Activated T-helper 1 cell treated with anti-CD3 and anti-CD28 coated beads, Interleukin-12 subunit alpha, Interleukin-12 subunit beta, Interleukin-2, Interleukin-4 antibody, amounts not matched to agents 30 ng/mL and 10 ng/mL and 1 ng/mL, durations not matched to agents 14 hours and 24 hours and 36 hours (primary cell): Measurements from ENCODE around the gene TPD52L2. TPM values are rescaled to one million over a fixed set of nuclear protein-coding genes. Genes with fewer than 3 reads are reported as not detected.
"Not testable (repeated sequence)": the region's sequence is repeated elsewhere in the genome, so short reads cannot be mapped to it uniquely, and the experiment has no call there.

Source experiments
- DNase-seq: peaks from one replicate; pipeline ENCODE4 v3.0.0; 2021; ENCODE audit warnings: low spot score
- H3K27ac Mint-ChIP-seq: one replicate; pipeline ENCODE4 v1.8.0; 2021; ENCODE audit warnings: mild to moderate bottlenecking, mixed read lengths
- H3K27me3 Mint-ChIP-seq: one replicate; pipeline ENCODE4 v1.8.0; 2022; ENCODE audit warnings: mild to moderate bottlenecking, moderate library complexity, mixed read lengths; ENCODE audit not compliant: insufficient read depth
- H3K36me3 Mint-ChIP-seq: one replicate; pipeline ENCODE4 v1.8.0; 2021; ENCODE audit warnings: low read depth, mixed read lengths
- H3K4me1 Mint-ChIP-seq: one replicate; pipeline ENCODE4 v1.8.0; 2021; ENCODE audit warnings: low read depth, mixed read lengths
- H3K4me3 Mint-ChIP-seq: one replicate; pipeline ENCODE4 v1.8.0; 2021; ENCODE audit warnings: mild to moderate bottlenecking, moderate library complexity, mixed read lengths
- H3K9me3 Mint-ChIP-seq: one replicate; pipeline ENCODE4 v1.8.0; 2021; ENCODE audit warnings: mixed read lengths
- intact Hi-C: fragments of 100-400 bp; cut with micrococcal nuclease; formaldehyde crosslinking; loops from one replicate; pipeline ENCODE4 v1.15.1; 2024
- total RNA-seq: library from RNA; stranded (reverse); gene quantifications from 2 replicates; pipeline ENCODE4 v1.2.3, GENCODE V29; 2022

Gene TPD52L2
- total RNA-seq, 1 donor from 2014 or later, result 65.9 TPM

DNA sequence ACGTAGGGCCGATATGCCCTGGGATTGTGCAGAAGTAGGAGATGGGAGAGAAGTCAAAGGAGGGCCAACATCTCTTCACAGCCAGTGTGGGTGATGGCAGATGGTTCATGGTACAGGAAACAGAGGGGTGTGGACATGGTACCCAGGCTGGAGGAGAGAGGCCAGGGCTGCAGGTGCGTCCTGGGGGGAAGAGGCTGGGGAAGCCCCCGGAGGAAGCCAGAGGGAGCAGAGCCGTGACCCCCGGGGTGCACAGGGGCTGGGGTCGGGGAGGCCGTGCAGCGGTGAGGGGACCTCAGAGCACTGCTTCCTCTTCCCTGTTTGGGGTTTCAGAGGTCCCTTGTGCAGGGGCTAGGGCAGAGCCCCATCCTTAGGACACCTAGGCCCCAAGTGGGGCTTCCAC lies 22.8 kb upstream of the TPD52L2 start:
- DNase-seq, result no peak
- intact Hi-C loops, result no loop called here
- no peak overlapping the region for H3K27ac Mint-ChIP-seq
- H3K9me3 Mint-ChIP-seq, result no peaks in the 10 kb centered on the region
- H3K4me3 Mint-ChIP-seq, result no peak overlapping the region
- peaks cover 34% of the 10 kb centered on the region for H3K27me3 Mint-ChIP-seq
- peaks cover 4% of the 10 kb centered on the region for H3K4me1 Mint-ChIP-seq
- H3K36me3 Mint-ChIP-seq, result no peaks in the 10 kb centered on the region

DNA sequence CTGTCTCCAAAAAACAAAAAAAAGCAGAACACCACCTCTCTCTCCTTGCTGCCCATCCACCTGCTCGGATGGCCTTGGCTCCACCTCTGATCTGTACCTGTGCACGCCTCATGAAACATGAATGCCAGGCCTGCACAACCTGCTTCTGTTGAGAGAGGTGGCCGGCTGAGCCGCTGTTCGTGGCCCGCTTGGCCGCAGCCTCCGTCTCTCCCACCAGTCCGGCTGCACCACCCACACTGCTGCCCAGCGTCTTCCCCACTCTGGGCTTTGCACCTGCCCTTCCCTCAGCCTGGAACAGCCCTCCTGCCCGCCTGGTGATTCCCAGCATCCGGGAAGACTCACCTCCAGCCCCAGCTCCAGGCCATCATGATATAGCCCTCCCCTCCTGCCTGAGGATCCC lies 21.8 kb upstream of the TPD52L2 start:
- Mint-ChIP-seq H3K9me3 (no peaks in the 10 kb centered on the region), H3K36me3 (no peaks in the 10 kb centered on the region), H3K4me1 (peaks cover 4% of the 10 kb centered on the region), H3K27me3 (peaks cover 31% of the 10 kb centered on the region), H3K4me3 (no peak overlapping the region), H3K27ac (no peak overlapping the region)
- DNase-seq, result no peak
- intact Hi-C loops, result no loop called here

DNA sequence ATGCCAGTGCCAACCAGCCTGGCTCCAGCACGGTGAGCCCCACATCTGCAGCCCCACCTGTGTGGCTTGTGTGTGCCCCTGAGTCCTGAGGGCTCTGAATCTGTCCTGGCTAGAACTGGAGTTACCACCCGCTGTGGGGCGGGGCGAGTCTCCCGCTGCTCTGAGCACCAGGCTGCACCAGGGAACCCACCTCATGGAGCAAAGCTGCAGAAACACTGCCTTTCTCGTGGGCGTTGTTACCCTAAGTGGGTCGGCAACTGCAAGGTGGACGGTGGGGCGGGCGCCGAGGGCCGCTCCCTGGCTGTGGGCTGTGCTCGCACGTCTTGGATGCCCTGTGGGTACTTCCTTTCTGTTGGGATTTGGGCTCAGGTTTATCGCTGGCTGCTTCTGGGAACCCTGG lies 21.3 kb upstream of the TPD52L2 start:
- H3K36me3 Mint-ChIP-seq, result no peaks in the 10 kb centered on the region
- no peak overlapping the region for H3K4me3 Mint-ChIP-seq
- DNase-seq, result no peak
- H3K4me1 Mint-ChIP-seq, result peaks cover 4% of the 10 kb centered on the region
- H3K27me3 Mint-ChIP-seq, result peaks cover 31% of the 10 kb centered on the region
- H3K9me3 Mint-ChIP-seq, result no peaks in the 10 kb centered on the region
- no peak overlapping the region for H3K27ac Mint-ChIP-seq
- intact Hi-C loops, result no loop called here

DNA sequence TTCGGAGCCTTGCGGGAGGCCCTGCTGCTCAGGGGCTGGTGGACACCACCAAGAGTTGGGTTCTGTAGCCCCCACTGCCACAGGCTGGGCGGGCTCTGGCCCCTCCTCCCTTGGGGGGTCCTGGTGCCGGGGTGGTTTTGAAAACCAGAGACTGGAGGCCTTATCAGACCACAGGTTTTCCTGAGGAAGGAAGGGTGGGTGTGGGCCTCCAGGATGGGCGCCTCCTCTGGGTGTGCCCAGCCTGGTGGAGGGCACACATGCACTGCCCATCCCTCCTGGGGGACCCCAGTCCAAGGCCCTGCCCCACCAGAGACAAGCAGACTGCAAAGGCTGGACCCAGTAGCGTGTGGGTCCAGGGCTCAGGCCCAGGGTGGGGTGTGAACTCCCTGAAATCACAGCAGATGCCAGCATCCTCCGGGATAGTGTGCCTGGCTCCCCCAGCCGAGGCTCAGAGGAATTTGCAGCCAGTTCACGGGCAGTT lies 20.5 kb upstream of the TPD52L2 start:
- Mint-ChIP-seq H3K4me3 (no peak overlapping the region), H3K27ac (no peak overlapping the region), H3K9me3 (no peaks in the 10 kb centered on the region), H3K36me3 (no peaks in the 10 kb centered on the region), H3K4me1 (peaks cover 4% of the 10 kb centered on the region), H3K27me3 (peaks cover 31% of the 10 kb centered on the region)
- no peak for DNase-seq
- intact Hi-C loops, result no loop called here

DNA sequence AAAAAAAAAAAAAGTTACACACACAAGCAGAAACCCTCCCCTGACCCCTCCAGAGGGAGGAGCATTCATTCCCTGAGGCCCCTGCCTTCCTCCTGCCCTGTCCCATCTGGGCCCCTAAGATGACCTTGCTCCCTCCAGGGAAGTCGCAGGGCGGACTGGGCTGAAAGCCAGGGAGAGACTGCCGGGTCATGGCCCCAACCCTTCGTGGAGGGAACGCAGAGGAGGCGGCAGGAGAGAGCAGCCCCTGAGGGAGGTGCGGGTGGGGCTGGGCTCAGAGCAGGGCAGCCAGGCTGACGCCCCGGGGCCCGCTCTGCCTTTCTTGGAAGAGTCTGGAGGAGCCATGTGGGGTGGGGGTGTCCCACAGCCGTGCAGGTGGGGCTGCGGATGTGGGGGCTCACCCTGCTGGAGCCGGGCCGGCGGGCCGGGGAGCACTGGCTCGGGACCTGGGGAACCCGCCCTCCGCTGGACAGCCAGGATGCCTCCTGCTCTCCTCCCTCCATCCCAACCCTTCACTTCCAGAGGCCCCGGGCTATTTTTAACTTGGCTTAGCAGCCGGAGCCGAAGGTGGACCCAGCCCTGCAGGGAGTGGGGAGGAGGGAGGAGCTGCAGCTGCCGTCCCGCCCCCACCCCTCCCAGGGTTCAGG lies 18.8 kb upstream of the TPD52L2 start:
- Mint-ChIP-seq H3K9me3 (no peaks in the 10 kb centered on the region), H3K4me3 (no peak overlapping the region), H3K4me1 (peaks cover 13% of the 10 kb centered on the region), H3K27ac (no peak overlapping the region), H3K27me3 (peaks cover 35% of the 10 kb centered on the region), H3K36me3 (no peaks in the 10 kb centered on the region)
- intact Hi-C loops, result no loop called here
- DNase-seq, result no peak

DNA sequence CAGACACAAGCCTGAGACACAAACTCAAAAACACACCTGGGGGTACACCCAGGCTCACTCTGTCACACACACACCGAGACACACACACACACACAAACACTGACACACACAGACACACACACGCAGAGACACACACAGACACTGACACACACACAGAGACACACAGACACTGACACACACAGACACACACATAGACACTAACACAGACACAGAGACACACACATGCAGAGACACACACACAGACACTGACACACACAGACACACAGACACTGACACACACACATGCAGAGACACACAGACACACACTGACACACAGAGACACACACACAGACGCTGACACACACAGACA lies 18.2 kb upstream of the TPD52L2 start:
- Mint-ChIP-seq H3K36me3 (no peaks in the 10 kb centered on the region), H3K9me3 (no peaks in the 10 kb centered on the region), H3K27ac (no peak overlapping the region), H3K4me3 (no peak overlapping the region), H3K4me1 (peaks cover 14% of the 10 kb centered on the region), H3K27me3 (peaks cover 31% of the 10 kb centered on the region)
- DNase-seq, result no peak
- intact Hi-C loops, result no loop called here

DNA sequence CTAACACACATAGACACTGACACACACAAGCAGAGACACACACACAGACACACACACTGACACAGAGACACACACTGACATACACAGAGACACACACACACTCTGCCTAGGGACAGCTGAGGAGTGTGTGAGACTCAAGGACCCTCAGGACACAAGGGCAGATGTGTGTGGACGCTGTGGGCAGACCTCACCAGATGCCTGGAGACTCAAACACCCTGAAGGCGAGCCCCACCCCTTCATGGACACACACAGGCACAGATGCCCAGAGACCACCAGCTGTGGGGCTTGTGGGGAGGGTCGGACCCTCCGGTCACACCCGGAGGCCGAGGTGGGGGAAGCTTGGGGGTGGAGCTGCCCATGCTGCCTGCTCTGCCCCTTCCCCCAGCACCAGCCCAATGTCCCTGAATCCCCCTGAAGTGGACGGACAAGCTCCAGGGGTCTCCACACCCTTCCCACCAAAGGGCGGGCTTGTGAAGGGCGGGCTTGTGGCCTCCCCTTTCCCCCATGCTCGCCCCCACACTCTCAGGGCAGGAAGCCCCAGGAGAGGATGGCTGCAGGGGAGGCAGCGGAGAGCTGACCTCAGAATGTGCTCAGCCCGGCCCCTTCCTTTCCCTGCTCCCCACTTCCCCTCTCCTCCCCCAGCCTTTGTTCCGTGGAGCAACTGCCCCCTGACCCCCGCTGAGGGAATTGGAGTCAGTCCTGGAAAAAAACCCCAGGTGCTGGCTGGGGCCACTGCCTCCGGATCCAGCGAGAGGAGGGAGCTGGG lies 17.6 kb upstream of the TPD52L2 start:
- DNase-seq, result no peak
- Mint-ChIP-seq H3K4me1 (peaks cover 10% of the 10 kb centered on the region), H3K9me3 (no peaks in the 10 kb centered on the region), H3K27me3 (peaks cover 31% of the 10 kb centered on the region), H3K27ac (no peak overlapping the region), H3K4me3 (no peak overlapping the region), H3K36me3 (no peaks in the 10 kb centered on the region)
- intact Hi-C loops, result no loop called here

DNA sequence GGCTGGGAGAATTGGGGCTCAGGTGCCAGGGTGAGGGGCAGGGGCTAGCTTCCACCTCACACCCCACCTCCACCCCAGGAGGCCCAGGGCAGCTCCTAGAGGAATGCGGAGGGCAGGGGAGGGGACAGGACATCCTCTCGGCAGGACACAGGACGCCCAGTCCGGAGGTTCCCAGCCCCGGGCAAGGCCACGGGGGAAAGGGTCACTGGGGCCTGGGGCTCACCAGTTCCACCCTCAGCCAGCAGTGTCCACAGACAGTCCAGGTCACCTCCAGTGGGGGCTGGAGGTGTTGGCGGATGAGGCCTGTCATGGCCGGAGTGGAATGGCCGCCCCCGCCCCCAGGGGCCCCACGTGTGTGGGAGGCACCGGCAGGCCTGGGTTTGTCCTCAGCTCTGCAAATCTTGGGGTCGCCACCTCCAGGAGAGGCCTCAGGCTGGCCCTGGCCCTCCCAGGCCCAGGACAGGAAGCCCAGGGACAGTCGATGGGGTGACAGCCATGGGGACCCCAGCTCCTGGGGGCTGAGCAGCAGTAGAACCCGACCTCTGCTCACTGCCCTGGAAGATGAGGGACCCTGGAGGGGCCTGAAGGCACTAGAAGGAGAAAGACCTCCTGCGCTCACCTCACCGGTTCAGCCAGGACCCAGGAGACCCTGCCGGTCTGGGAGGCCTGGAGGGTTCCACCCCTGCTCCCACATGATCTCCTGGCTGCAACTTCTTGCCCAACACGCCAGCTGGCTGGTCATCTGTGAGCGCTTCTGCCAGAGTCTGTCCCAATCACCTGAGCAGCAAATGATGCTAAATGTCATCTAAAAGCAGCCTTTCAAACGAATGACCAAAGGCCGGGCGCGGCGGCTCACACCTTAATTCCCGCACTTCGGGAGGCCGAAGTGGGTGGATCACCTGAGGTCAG lies 16.8 kb upstream of the TPD52L2 start:
- DNase-seq, result no peak
- intact Hi-C loops, result no loop called here
- H3K27me3 Mint-ChIP-seq, result peaks cover 29% of the 10 kb centered on the region
- H3K4me1 Mint-ChIP-seq, result peaks cover 10% of the 10 kb centered on the region
- H3K36me3 Mint-ChIP-seq, result no peaks in the 10 kb centered on the region
- no peak overlapping the region for H3K4me3 Mint-ChIP-seq
- no peak overlapping the region for H3K27ac Mint-ChIP-seq
- H3K9me3 Mint-ChIP-seq, result no peaks in the 10 kb centered on the region

DNA sequence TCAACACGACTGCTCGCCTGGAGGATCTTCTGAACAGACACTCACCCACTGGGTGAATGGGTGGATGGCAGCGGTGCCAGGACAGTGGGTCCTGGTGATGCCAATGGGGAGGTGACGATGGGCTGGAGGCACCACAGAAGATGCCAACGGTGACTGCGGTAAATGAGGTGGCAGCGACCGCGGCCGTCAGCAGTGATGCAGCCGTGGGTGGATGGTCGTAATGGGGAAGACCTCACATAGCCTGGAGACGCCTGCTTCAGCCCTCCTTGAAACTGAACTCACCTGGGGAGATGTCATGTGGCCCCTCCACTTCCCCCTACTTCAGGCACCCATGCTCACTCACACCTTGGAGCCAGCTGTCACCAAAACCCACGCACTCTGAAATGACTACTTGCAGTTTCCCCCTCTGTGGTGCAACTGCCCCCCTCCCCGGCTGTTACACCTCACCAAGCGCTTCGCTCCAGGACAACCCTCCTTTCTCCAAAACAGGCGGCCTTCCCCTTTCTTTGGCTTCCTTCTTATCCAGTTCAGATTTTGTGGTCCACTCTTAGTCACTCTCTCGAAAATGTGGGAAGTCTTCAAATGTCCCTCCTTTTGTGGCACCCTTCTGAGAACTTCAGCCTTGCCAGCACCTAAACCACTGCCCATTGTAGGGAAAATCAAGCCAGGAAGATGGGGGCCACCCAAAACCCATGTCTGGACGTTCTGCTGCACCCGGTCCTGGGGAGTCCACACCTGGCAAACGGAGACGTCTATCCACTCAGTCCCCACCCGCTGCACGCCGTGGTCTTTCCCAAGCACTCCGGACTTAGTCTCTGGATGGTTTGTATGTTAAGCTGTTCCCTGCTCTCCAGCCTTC lies 14.2 kb upstream of the TPD52L2 start:
- Mint-ChIP-seq H3K4me1 (peaks cover 10% of the 10 kb centered on the region), H3K36me3 (no peaks in the 10 kb centered on the region), H3K4me3 (no peak overlapping the region), H3K27ac (no peak overlapping the region), H3K9me3 (no peaks in the 10 kb centered on the region), H3K27me3 (peaks cover 14% of the 10 kb centered on the region)
- intact Hi-C loops, result loop anchor here (2.0 kb wide), 1 partner anchor 14 kb away; the partner anchor contains the start of gene TPD52L2
- DNase-seq, result no peak

DNA sequence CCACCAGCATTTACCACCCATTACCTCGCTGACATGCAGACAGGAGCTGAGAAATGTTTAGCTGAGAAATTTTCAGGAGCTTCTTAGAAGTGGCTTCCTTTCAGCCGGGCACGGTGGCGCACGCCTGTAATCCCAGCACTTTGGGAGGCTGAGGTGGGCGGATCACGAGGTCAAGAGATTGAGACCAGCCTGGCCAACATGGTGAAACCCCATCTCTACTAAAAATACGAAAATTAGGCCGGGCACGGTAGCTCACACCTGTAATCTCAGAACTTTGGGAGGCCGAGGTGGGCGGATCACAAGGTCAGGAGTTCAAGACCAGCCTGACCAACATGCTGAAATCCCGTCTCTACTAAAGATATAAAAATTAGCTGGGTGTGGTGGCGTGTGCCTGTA lies 13.5 kb upstream of the TPD52L2 start:
- not testable (repeated sequence) for H3K9me3 Mint-ChIP-seq, H3K4me3 Mint-ChIP-seq

DNA sequence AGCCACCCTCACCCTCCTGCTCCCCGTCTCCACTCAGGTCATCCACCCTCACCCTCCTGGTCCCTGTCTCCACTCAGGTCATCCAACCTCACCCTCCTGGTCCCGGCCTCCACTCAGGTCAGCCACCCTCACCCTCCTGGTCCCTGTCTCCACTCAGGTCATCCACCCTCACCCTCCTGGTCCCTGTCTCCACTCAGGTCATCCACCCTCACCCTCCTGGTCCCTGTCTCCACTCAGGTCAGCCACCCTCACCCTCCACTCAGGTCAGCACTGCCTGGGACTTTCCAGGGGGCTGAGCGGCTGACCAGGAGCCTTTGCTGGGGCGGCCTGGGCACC lies 11.4 kb upstream of the TPD52L2 start:
- H3K27ac Mint-ChIP-seq, intact Hi-C loops, DNase-seq, H3K4me3 Mint-ChIP-seq, H3K36me3 Mint-ChIP-seq, H3K9me3 Mint-ChIP-seq: not testable (repeated sequence)
- Mint-ChIP-seq H3K27me3 (peaks cover 12% of the 10 kb centered on the region), H3K4me1 (peaks cover 10% of the 10 kb centered on the region)

More for the DNA sequence above, 13.5 kb upstream of the TPD52L2 start:
- not testable (repeated sequence) for DNase-seq, H3K27ac Mint-ChIP-seq, H3K36me3 Mint-ChIP-seq
- Mint-ChIP-seq H3K27me3 (peaks cover 12% of the 10 kb centered on the region), H3K4me1 (peaks cover 10% of the 10 kb centered on the region)
- intact Hi-C loops, result loop anchor here (2.0 kb wide), 1 partner anchor 13 kb away; the partner anchor contains the start of gene TPD52L2

DNA sequence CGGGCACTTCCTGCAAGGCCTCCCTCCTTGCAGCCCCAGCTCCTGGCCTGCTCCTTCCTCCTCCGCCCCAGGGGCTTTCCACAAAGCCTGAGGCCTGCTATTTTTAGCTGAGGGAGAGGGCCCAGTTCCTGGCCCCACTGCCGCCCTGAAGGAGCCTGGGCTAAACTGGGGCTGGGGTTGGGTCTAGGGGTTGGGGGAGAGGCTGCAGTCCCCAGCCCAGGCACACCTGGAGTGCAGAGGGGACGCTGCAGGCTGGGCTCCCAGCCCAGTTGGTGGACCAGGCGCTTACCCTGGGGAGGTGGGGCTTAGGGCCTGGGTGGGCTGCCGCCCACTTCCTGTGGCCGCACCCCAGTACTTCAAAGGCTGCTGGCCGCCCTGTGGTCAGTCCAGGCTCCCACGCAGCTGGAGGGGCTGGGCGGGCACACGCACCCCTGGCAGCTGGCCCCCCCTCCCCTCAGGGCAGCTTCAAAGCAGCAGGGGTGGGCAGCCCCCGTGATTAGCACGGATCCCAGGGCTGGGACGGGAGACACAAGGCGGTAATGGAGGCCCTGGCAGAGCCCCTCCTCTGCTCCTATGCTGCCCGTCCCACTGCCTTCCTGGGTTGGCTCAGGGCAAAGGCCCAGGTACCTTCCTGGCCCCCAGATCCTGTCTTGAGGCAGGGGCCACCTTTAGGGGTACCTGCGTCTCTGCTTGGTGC lies 10.9 kb upstream of the TPD52L2 start:
- no peaks in the 10 kb centered on the region for H3K9me3 Mint-ChIP-seq
- no peak overlapping the region for H3K27ac Mint-ChIP-seq

More for the DNA sequence above, 10.9 kb upstream of the TPD52L2 start:
- Mint-ChIP-seq H3K36me3 (no peaks in the 10 kb centered on the region), H3K27me3 (peaks cover 12% of the 10 kb centered on the region), H3K4me1 (peaks cover 10% of the 10 kb centered on the region), H3K4me3 (no peak overlapping the region)
- DNase-seq, result no peak
- intact Hi-C loops, result no loop called here
